Measurements from ENCODE around the gene NOB1. TPM values are rescaled to one million over a fixed set of nuclear protein-coding genes. Genes with fewer than 3 reads are reported as not detected.

NOB1 gene
- total RNA-seq, 1 donor from 2014 or later: 17.2 TPM

- H3K4me3 ChIP-seq (ENCODE audit: low read length in 3 of 3): peak overlapping the region in 1 of 3 donors; percentile 78
- H3K9ac ChIP-seq (ENCODE audit: low read depth in 1 of 3, low read length in 3 of 3): no peak overlapping the region
- no peaks in the 10 kb centered on the region for H3K27me3 ChIP-seq (ENCODE audit: control insufficient read depth in 3 of 3, insufficient read depth in 3 of 3, low read length in 3 of 3)
- peaks cover 0 to 2% (median 0%) of the 10 kb centered on the region in 3 donors for H3K36me3 ChIP-seq (ENCODE audit: control insufficient read depth in 3 of 3, insufficient read depth in 3 of 3, low read length in 3 of 3)
- H3K27ac ChIP-seq (ENCODE audit: low read depth, low read length): peak overlapping the region; percentile 66
- H3K4me1 ChIP-seq (ENCODE audit: control insufficient read depth in 3 of 3, insufficient read depth in 3 of 3, low read length in 3 of 3): peaks cover 17 to 25% (median 18%) of the 10 kb centered on the region in 3 donors
- H3K9me3 ChIP-seq (ENCODE audit: control insufficient read depth in 3 of 3, low read length in 3 of 3): no peaks in the 10 kb centered on the region
Observed at GRCh38 chr16:69724981-69725479, 29.7 kb downstream of the NOB1 start.

- Histone ChIP-seq H3K4me3 (ENCODE audit: low read length in 3 of 3) (no peak overlapping the region), H3K36me3 (ENCODE audit: control insufficient read depth in 3 of 3, insufficient read depth in 3 of 3, low read length in 3 of 3) (peaks cover 0 to 2% (median 0%) of the 10 kb centered on the region in 3 donors), H3K9me3 (ENCODE audit: control insufficient read depth in 3 of 3, low read length in 3 of 3) (no peaks in the 10 kb centered on the region), H3K4me1 (ENCODE audit: control insufficient read depth in 3 of 3, insufficient read depth in 3 of 3, low read length in 3 of 3) (peaks cover 17 to 25% (median 18%) of the 10 kb centered on the region in 3 donors), H3K27me3 (ENCODE audit: control insufficient read depth in 3 of 3, insufficient read depth in 3 of 3, low read length in 3 of 3) (no peaks in the 10 kb centered on the region), H3K27ac (ENCODE audit: low read depth, low read length) (no peak overlapping the region), H3K9ac (ENCODE audit: low read depth in 1 of 3, low read length in 3 of 3) (no peak overlapping the region)
Observed at GRCh38 chr16:69724414-69724873, 30.3 kb downstream of the NOB1 start.

GRCh38 chr16:69721441-69721957 lies 33.2 kb downstream of the NOB1 start:
- Histone ChIP-seq H3K27me3 (ENCODE audit: control insufficient read depth in 3 of 3, insufficient read depth in 3 of 3, low read length in 3 of 3) (no peaks in the 10 kb centered on the region), H3K4me3 (ENCODE audit: low read length in 3 of 3) (no peak overlapping the region), H3K36me3 (ENCODE audit: control insufficient read depth in 3 of 3, insufficient read depth in 3 of 3, low read length in 3 of 3) (peaks cover 3 to 15% (median 13%) of the 10 kb centered on the region in 3 donors), H3K9ac (ENCODE audit: low read depth in 1 of 3, low read length in 3 of 3) (no peak overlapping the region), H3K9me3 (ENCODE audit: control insufficient read depth in 3 of 3, low read length in 3 of 3) (no peaks in the 10 kb centered on the region), H3K4me1 (ENCODE audit: control insufficient read depth in 3 of 3, insufficient read depth in 3 of 3, low read length in 3 of 3) (peaks cover 9 to 17% (median 10%) of the 10 kb centered on the region in 3 donors), H3K27ac (ENCODE audit: low read depth, low read length) (no peak overlapping the region)

GRCh38 chr16:69720822-69721430 lies 33.8 kb downstream of the NOB1 start:
- Histone ChIP-seq H3K27me3 (ENCODE audit: control insufficient read depth in 3 of 3, insufficient read depth in 3 of 3, low read length in 3 of 3) (no peaks in the 10 kb centered on the region), H3K9me3 (ENCODE audit: control insufficient read depth in 3 of 3, low read length in 3 of 3) (no peaks in the 10 kb centered on the region), H3K27ac (ENCODE audit: low read depth, low read length) (no peak overlapping the region), H3K36me3 (ENCODE audit: control insufficient read depth in 3 of 3, insufficient read depth in 3 of 3, low read length in 3 of 3) (peaks cover 3 to 15% (median 13%) of the 10 kb centered on the region in 3 donors), H3K4me3 (ENCODE audit: low read length in 3 of 3) (no peak overlapping the region), H3K4me1 (ENCODE audit: control insufficient read depth in 3 of 3, insufficient read depth in 3 of 3, low read length in 3 of 3) (peaks cover 7 to 12% (median 8%) of the 10 kb centered on the region in 3 donors), H3K9ac (ENCODE audit: low read depth in 1 of 3, low read length in 3 of 3) (no peak overlapping the region)

- no peaks in the 10 kb centered on the region for H3K9me3 ChIP-seq (ENCODE audit: control insufficient read depth in 3 of 3, low read length in 3 of 3)
- H3K27me3 ChIP-seq (ENCODE audit: control insufficient read depth in 3 of 3, insufficient read depth in 3 of 3, low read length in 3 of 3): no peaks in the 10 kb centered on the region
- no peaks in the 10 kb centered on the region for H3K4me1 ChIP-seq (ENCODE audit: control insufficient read depth in 3 of 3, insufficient read depth in 3 of 3, low read length in 3 of 3)
- H3K27ac ChIP-seq (ENCODE audit: low read depth, low read length): no peak overlapping the region
- H3K36me3 ChIP-seq (ENCODE audit: control insufficient read depth in 3 of 3, insufficient read depth in 3 of 3, low read length in 3 of 3): peaks cover 3 to 18% (median 17%) of the 10 kb centered on the region in 3 donors
- no peak overlapping the region for H3K4me3 ChIP-seq (ENCODE audit: low read length in 3 of 3)
- H3K9ac ChIP-seq (ENCODE audit: low read depth in 1 of 3, low read length in 3 of 3): no peak overlapping the region
Observed at GRCh38 chr16:69718111-69718764, 36.5 kb downstream of the NOB1 start.

GRCh38 chr16:69717066-69717465 lies 37.7 kb downstream of the NOB1 start:
- Histone ChIP-seq H3K27ac (ENCODE audit: low read depth, low read length) (no peak overlapping the region), H3K4me1 (ENCODE audit: control insufficient read depth in 3 of 3, insufficient read depth in 3 of 3, low read length in 3 of 3) (no peaks in the 10 kb centered on the region), H3K36me3 (ENCODE audit: control insufficient read depth in 3 of 3, insufficient read depth in 3 of 3, low read length in 3 of 3) (peaks cover 3 to 26% (median 22%) of the 10 kb centered on the region in 3 donors), H3K9me3 (ENCODE audit: control insufficient read depth in 3 of 3, low read length in 3 of 3) (no peaks in the 10 kb centered on the region), H3K9ac (ENCODE audit: low read depth in 1 of 3, low read length in 3 of 3) (no peak overlapping the region), H3K4me3 (ENCODE audit: low read length in 3 of 3) (no peak overlapping the region), H3K27me3 (ENCODE audit: control insufficient read depth in 3 of 3, insufficient read depth in 3 of 3, low read length in 3 of 3) (no peaks in the 10 kb centered on the region)

- no peak overlapping the region for H3K27ac ChIP-seq (ENCODE audit: low read depth, low read length)
- H3K4me3 ChIP-seq (ENCODE audit: low read length in 3 of 3): no peak overlapping the region
- no peaks in the 10 kb centered on the region for H3K27me3 ChIP-seq (ENCODE audit: control insufficient read depth in 3 of 3, insufficient read depth in 3 of 3, low read length in 3 of 3)
- peaks cover 3 to 33% (median 22%) of the 10 kb centered on the region in 3 donors for H3K36me3 ChIP-seq (ENCODE audit: control insufficient read depth in 3 of 3, insufficient read depth in 3 of 3, low read length in 3 of 3)
- no peak overlapping the region for H3K9ac ChIP-seq (ENCODE audit: low read depth in 1 of 3, low read length in 3 of 3)
- H3K9me3 ChIP-seq (ENCODE audit: control insufficient read depth in 3 of 3, low read length in 3 of 3): no peaks in the 10 kb centered on the region
- peaks cover 0 to 3% (median 2%) of the 10 kb centered on the region in 3 donors for H3K4me1 ChIP-seq (ENCODE audit: control insufficient read depth in 3 of 3, insufficient read depth in 3 of 3, low read length in 3 of 3)
Observed at GRCh38 chr16:69712914-69713581, 41.7 kb downstream of the NOB1 start.

GRCh38 chr16:69712277-69712676 lies 42.4 kb downstream of the NOB1 start:
- no peaks in the 10 kb centered on the region for H3K27me3 ChIP-seq (ENCODE audit: control insufficient read depth in 3 of 3, insufficient read depth in 3 of 3, low read length in 3 of 3)
- H3K36me3 ChIP-seq (ENCODE audit: control insufficient read depth in 3 of 3, insufficient read depth in 3 of 3, low read length in 3 of 3): peaks cover 0 to 26% (median 16%) of the 10 kb centered on the region in 3 donors
- H3K9ac ChIP-seq (ENCODE audit: low read depth in 1 of 3, low read length in 3 of 3): no peak overlapping the region
- H3K4me1 ChIP-seq (ENCODE audit: control insufficient read depth in 3 of 3, insufficient read depth in 3 of 3, low read length in 3 of 3): peaks cover 0 to 3% (median 2%) of the 10 kb centered on the region in 3 donors
- H3K9me3 ChIP-seq (ENCODE audit: control insufficient read depth in 3 of 3, low read length in 3 of 3): no peaks in the 10 kb centered on the region
- H3K4me3 ChIP-seq (ENCODE audit: low read length in 3 of 3): no peak overlapping the region
- no peak overlapping the region for H3K27ac ChIP-seq (ENCODE audit: low read depth, low read length)

GRCh38 chr16:69711115-69711740 lies 43.5 kb downstream of the NOB1 start:
- H3K9me3 ChIP-seq (ENCODE audit: control insufficient read depth in 3 of 3, low read length in 3 of 3): no peaks in the 10 kb centered on the region
- no peak overlapping the region for H3K4me3 ChIP-seq (ENCODE audit: low read length in 3 of 3)
- H3K9ac ChIP-seq (ENCODE audit: low read depth in 1 of 3, low read length in 3 of 3): no peak overlapping the region
- no peak overlapping the region for H3K27ac ChIP-seq (ENCODE audit: low read depth, low read length)
- no peaks in the 10 kb centered on the region for H3K27me3 ChIP-seq (ENCODE audit: control insufficient read depth in 3 of 3, insufficient read depth in 3 of 3, low read length in 3 of 3)
- H3K36me3 ChIP-seq (ENCODE audit: control insufficient read depth in 3 of 3, insufficient read depth in 3 of 3, low read length in 3 of 3): peaks cover 0 to 24% (median 13%) of the 10 kb centered on the region in 3 donors
- peaks cover 0 to 3% (median 2%) of the 10 kb centered on the region in 3 donors for H3K4me1 ChIP-seq (ENCODE audit: control insufficient read depth in 3 of 3, insufficient read depth in 3 of 3, low read length in 3 of 3)

All from skeletal muscle tissue (tissue), 4 donors.